ENCODE measurements around the gene DCDC2B.

Gene DCDC2B

GRCh38 chr1:32194984-32195383 lies 13.9 kb upstream of the DCDC2B start:
- no peak for DNase-seq
- intact Hi-C loops (cut with DNase I): no loop called here

- intact Hi-C loops (cut with DNase I): no loop called here
- no peak for DNase-seq
These were observed 13.4 kb upstream of the DCDC2B start for GRCh38 chr1:32195531-32195930.

GRCh38 chr1:32195972-32196823 lies 12.7 kb upstream of the DCDC2B start:
- intact Hi-C loops (cut with DNase I): no loop called here
- DNase-seq: no peak

GRCh38 chr1:32197074-32197473 lies 11.8 kb upstream of the DCDC2B start:
- intact Hi-C loops (cut with DNase I): no loop called here
- DNase-seq: no peak

- no peak for DNase-seq
- intact Hi-C loops (cut with DNase I): no loop called here
These were observed 11.1 kb upstream of the DCDC2B start for GRCh38 chr1:32197837-32198236.

GRCh38 chr1:32198237-32199042 lies 10.4 kb upstream of the DCDC2B start:
- DNase-seq: no peak
- intact Hi-C loops (cut with DNase I): no loop called here

- intact Hi-C loops (cut with DNase I): no loop called here
- DNase-seq: no peak
These were observed 9.7 kb upstream of the DCDC2B start for GRCh38 chr1:32199043-32199716.

- DNase-seq: peak in 20 of 42 donors; percentile 15 to 57 (median 40)
- intact Hi-C loops (cut with DNase I): no loop called here
These were observed 9.2 kb upstream of the DCDC2B start for GRCh38 chr1:32199717-32200072.

GRCh38 chr1:32200226-32201010 lies 8.5 kb upstream of the DCDC2B start, which contains the start of gene CCDC28B:
Gene CCDC28B, plus strand, starts transcription at chr1:32200595. Its CDS starts 1,341 bp downstream, at chr1:32201936.
- intact Hi-C loops (cut with DNase I): no loop called here
- peak; percentile 28 to 82 (median 66) for DNase-seq

- intact Hi-C loops (cut with DNase I): no loop called here
- DNase-seq: peak; percentile 50 to 86 (median 73)
These were observed 7.7 kb upstream of the DCDC2B start for GRCh38 chr1:32201011-32201855.

- intact Hi-C loops (cut with DNase I): no loop called here
- peak in 2 of 42 donors; percentile 28 to 34 for DNase-seq
These were observed 3.9 kb upstream of the DCDC2B start for GRCh38 chr1:32204943-32205361.

GRCh38 chr1:32205401-32206370 lies 3.2 kb upstream of the DCDC2B start, which contains the start of gene IQCC:
Gene IQCC, plus strand, starts transcription at chr1:32205671. Its CDS starts 11 bp downstream, at chr1:32205682.
- DNase-seq: peak; percentile 74 to 95 (median 89)
- intact Hi-C loops (cut with DNase I): no loop called here

- DNase-seq: no peak
- intact Hi-C loops (cut with DNase I): no loop called here
These were observed 420 bp upstream of the DCDC2B start for GRCh38 chr1:32208469-32208868.

- peak; percentile 38 to 87 (median 70) for DNase-seq
- intact Hi-C loops (cut with DNase I): no loop called here
These were observed 7.0 kb downstream of the DCDC2B start for GRCh38 chr1:32215629-32216480.

GRCh38 chr1:32216566-32216965 lies 7.7 kb downstream of the DCDC2B start:
- intact Hi-C loops (cut with DNase I): no loop called here
- no peak for DNase-seq

- DNase-seq: no peak
- intact Hi-C loops (cut with DNase I): no loop called here
These were observed 10.1 kb downstream of the DCDC2B start for GRCh38 chr1:32219022-32219421.
